H9 (cell line): ENCODE measurements around the gene CACNB4. TPM values are rescaled to one million over a fixed set of nuclear protein-coding genes. Genes with fewer than 3 reads are reported as not detected.

Experiments
- DNase-seq: peaks from one replicate; pipeline ENCODE4 v3.0.0-alpha.2; 2017
- H2AFZ ChIP-seq: one replicate; pipeline ENCODE4 v1.6.1; 2013; ENCODE audit warnings: mild to moderate bottlenecking, low read length, control low read depth, moderate library complexity
- H2AK5ac ChIP-seq: 2 replicates; pipeline ENCODE4 v1.6.1; 2013; ENCODE audit warnings: low read length, control low read depth, mixed read lengths; ENCODE audit not compliant: insufficient read length
- H2BK120ac ChIP-seq: one replicate; pipeline ENCODE4 v1.6.1; 2013; ENCODE audit warnings: low read depth, mild to moderate bottlenecking, low read length, control low read depth, inconsistent platforms; ENCODE audit not compliant: poor library complexity, severe bottlenecking
- H2BK12ac ChIP-seq: 2 replicates; pipeline ENCODE4 v1.6.1; 2013; ENCODE audit warnings: low read length, control low read depth, mixed read lengths, low read depth; ENCODE audit not compliant: insufficient read length
- H2BK15ac ChIP-seq: 2 replicates; pipeline ENCODE4 v1.6.1; 2013; ENCODE audit warnings: low read depth, low read length, control low read depth
- H2BK20ac ChIP-seq: one replicate; pipeline ENCODE4 v1.6.1; 2013; ENCODE audit warnings: low read depth, mild to moderate bottlenecking, low read length, control low read depth, inconsistent platforms; ENCODE audit not compliant: poor library complexity, severe bottlenecking
- H2BK5ac ChIP-seq: 2 replicates; pipeline ENCODE4 v1.6.1; 2013; ENCODE audit warnings: low read length, control low read depth, mixed read lengths; ENCODE audit not compliant: insufficient read length
- H3K14ac ChIP-seq: 2 replicates; pipeline ENCODE4 v1.6.1; 2013; ENCODE audit warnings: low read length, control low read depth; ENCODE audit not compliant: insufficient read depth
- H3K18ac ChIP-seq: 2 replicates; pipeline ENCODE4 v1.6.1; 2013; ENCODE audit warnings: low read depth, mild to moderate bottlenecking, mixed read lengths, low read length, control low read depth; ENCODE audit not compliant: insufficient read length
- H3K23ac ChIP-seq: 2 replicates; pipeline ENCODE4 v1.6.1; 2013; ENCODE audit warnings: low read length, control low read depth, mixed read lengths, low read depth; ENCODE audit not compliant: insufficient read length
- H3K23me2 ChIP-seq: 2 replicates; pipeline ENCODE4 v1.6.1; 2013; ENCODE audit warnings: low read depth, mild to moderate bottlenecking, mixed read lengths, low read length, control low read depth; ENCODE audit not compliant: insufficient read length, poor library complexity, severe bottlenecking
- H3K27ac ChIP-seq: 2 replicates; pipeline ENCODE4 v1.5.1; 2013; ENCODE audit warnings: low read length, control low read depth, mixed read lengths, low read depth; ENCODE audit not compliant: insufficient read length
- H3K27me3 ChIP-seq: 2 replicates; pipeline ENCODE4 v1.6.1; 2013; ENCODE audit warnings: low read length, control low read depth, inconsistent platforms; ENCODE audit not compliant: insufficient read depth
- H3K4ac ChIP-seq: 2 replicates; pipeline ENCODE4 v1.6.1; 2013; ENCODE audit warnings: low read depth, mild to moderate bottlenecking, control low read depth, inconsistent platforms, low read length, moderate library complexity
- H3K4me1 ChIP-seq: 2 replicates; pipeline ENCODE4 v1.6.1; 2013; ENCODE audit warnings: low read length, control low read depth, inconsistent platforms; ENCODE audit not compliant: insufficient read depth
- H3K4me2 ChIP-seq: 2 replicates; pipeline ENCODE4 v1.6.1; 2013; ENCODE audit warnings: low read length, control low read depth, mixed read lengths; ENCODE audit not compliant: insufficient read length, insufficient read depth
- H3K56ac ChIP-seq: 2 replicates; pipeline ENCODE4 v1.6.1; 2013; ENCODE audit warnings: low read depth, mild to moderate bottlenecking, mixed read lengths, low read length, control low read depth; ENCODE audit not compliant: insufficient read length
- H3K79me1 ChIP-seq: 2 replicates; pipeline ENCODE4 v1.6.1; 2013; ENCODE audit warnings: low read depth, mild to moderate bottlenecking, moderate library complexity, low read length, control low read depth, inconsistent platforms; ENCODE audit not compliant: insufficient read depth, poor library complexity, severe bottlenecking
- H3K79me2 ChIP-seq: 2 replicates; pipeline ENCODE4 v1.6.1; 2013; ENCODE audit warnings: low read length, control low read depth, inconsistent platforms; ENCODE audit not compliant: insufficient read depth
- H3K9ac ChIP-seq: 2 replicates; pipeline ENCODE4 v1.6.1; 2013; ENCODE audit warnings: low read length, control low read depth, mixed read lengths; ENCODE audit not compliant: insufficient read length; ENCODE audit errors: extremely low read depth
- H3K9me3 ChIP-seq: one replicate; pipeline ENCODE4 v1.6.1; 2013; ENCODE audit warnings: low read depth, low read length, inconsistent platforms; ENCODE audit not compliant: control insufficient read depth
- H3T11ph ChIP-seq: one replicate; pipeline ENCODE4 v1.6.1; 2013; ENCODE audit warnings: mild to moderate bottlenecking, low read length, control low read depth, inconsistent platforms
- H4K20me1 ChIP-seq: one replicate; pipeline ENCODE4 v1.6.1; 2013; ENCODE audit not compliant: control insufficient read depth, insufficient read length, insufficient read depth
- H4K5ac ChIP-seq: 2 replicates; pipeline ENCODE4 v1.6.1; 2013; ENCODE audit warnings: low read depth, mild to moderate bottlenecking, mixed read lengths, low read length, control low read depth; ENCODE audit not compliant: insufficient read length
- H4K8ac ChIP-seq: replicated peaks from 2 replicates; pipeline ENCODE4 v1.6.1; 2013; ENCODE audit warnings: low read length, control low read depth, mixed read lengths, low read depth; ENCODE audit not compliant: insufficient read length
- H4K91ac ChIP-seq: 2 replicates; pipeline ENCODE4 v1.6.1; 2013; ENCODE audit warnings: low read depth, mild to moderate bottlenecking, moderate library complexity, mixed read lengths, low read length, control low read depth; ENCODE audit not compliant: insufficient read length
- H3K27ac Mint-ChIP-seq, 3 experiments: 2 replicates in 2 of 3; 3 replicates in 1 of 3; pipeline ENCODE4 v1.8.0; 2020 to 2021; ENCODE audit warnings: mixed read lengths in 3 of 3, mild to moderate bottlenecking in 1 of 3, moderate library complexity in 1 of 3
- H3K27me3 Mint-ChIP-seq: 2 replicates; pipeline ENCODE4 v1.8.0; 2021; ENCODE audit warnings: low read depth, mild to moderate bottlenecking, moderate library complexity, mixed read lengths
- H3K36me3 Mint-ChIP-seq, 3 experiments: 2 replicates in 2 of 3; 3 replicates in 1 of 3; pipeline ENCODE4 v1.8.0; 2020 to 2021; ENCODE audit warnings: low read depth in 3 of 3, mixed read lengths in 3 of 3; ENCODE audit not compliant: insufficient read depth in 1 of 3
- H3K4me1 Mint-ChIP-seq, 2 experiments: 2 replicates each; pipeline ENCODE4 v1.8.0; 2020; ENCODE audit warnings: mixed read lengths in 2 of 2
- H3K4me3 Mint-ChIP-seq, 2 experiments: 2 replicates in 1 of 2; 3 replicates in 1 of 2; pipeline ENCODE4 v1.8.0; 2020 to 2021; ENCODE audit warnings: mild to moderate bottlenecking in 2 of 2, mixed read lengths in 2 of 2, moderate library complexity in 1 of 2
- H3K9me3 Mint-ChIP-seq, 2 experiments: 2 replicates in 1 of 2; 3 replicates in 1 of 2; pipeline ENCODE4 v1.8.0; 2020; ENCODE audit warnings: mild to moderate bottlenecking in 2 of 2, mixed read lengths in 2 of 2, moderate library complexity in 1 of 2
- WGBS: extraction: QIAGEN DNeasy Blood & Tissue Kit; methylation state at CpG from one replicate; pipeline ENCODE4 v1.1.7; 2013; ENCODE audit warnings: missing lambda C conversion rate, low lambda C conversion rate, mixed read lengths; ENCODE audit not compliant: insufficient read length; ENCODE audit errors: extremely low coverage; 5-methylcytosine and 5-hydroxymethylcytosine counted together
- total RNA-seq: library from RNA; stranded (reverse); gene quantifications from 2 replicates; pipeline ENCODE4 v1.2.1, GENCODE V29; 2021
- TF ChIP-seq, protein P1 (sequence below): fragments of 200-600 bp; sonication (generic); conservative IDR thresholded peaks from 3 replicates; pipeline ENCODE4 v1.8.0; 2021; ENCODE audit warnings: antibody characterized with exemption, mild to moderate bottlenecking

The CACNB4 gene
- total RNA-seq, 1 experiment from 2014 or later, result 1.4 TPM

DNA sequence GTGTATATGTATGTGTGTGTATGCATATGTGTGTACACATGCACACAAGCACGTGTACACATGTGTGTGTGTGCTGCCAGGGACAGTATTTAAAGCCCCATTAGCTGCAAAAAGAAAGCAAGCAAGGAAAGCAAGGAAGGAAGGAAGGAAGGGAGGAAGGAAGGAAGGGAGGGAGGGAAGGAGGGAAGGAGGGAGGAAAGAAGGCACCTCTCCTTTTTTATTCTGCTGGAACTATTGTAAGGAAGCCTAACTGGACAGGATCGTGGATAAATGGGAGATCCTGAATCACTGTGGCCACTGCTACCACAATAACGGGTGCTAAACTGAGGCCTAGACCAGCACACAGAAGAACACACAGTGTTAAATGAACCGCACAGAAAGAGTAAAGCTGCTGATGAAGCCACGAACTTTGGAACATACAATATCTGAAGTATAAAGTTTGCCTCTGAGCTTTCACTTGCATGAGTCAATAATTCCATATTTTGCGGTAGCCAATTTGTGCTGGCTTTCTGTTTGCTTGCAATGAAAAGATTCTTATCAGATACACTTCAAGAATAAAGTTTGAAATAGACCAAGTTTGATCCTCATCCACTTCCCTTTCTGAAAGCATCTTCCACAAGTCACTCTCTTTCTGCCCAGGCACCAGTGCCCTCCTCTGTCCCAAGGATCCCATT is 15.5 kb downstream of the CACNB4 start:
- no peak overlapping the region for H3K14ac ChIP-seq

More for the DNA sequence above, 15.5 kb downstream of the CACNB4 start:
- no peaks in the 10 kb centered on the region for H3K27me3 ChIP-seq
- no peaks in the 10 kb centered on the region for H4K20me1 ChIP-seq
- Mint-ChIP-seq H3K36me3 (no peaks in the 10 kb centered on the region; a peak in 1 of 7 replicates), H3K4me3 (no peak overlapping the region), H3K9me3 (no peaks in the 10 kb centered on the region), H3K4me1 (no peaks in the 10 kb centered on the region), H3K27me3 (no peaks in the 10 kb centered on the region; the same call in 1 of the 2 replicates), H3K27ac (no peak overlapping the region)
- no peak for DNase-seq
- H2BK120ac ChIP-seq, result no peak overlapping the region
- H3K9me3 ChIP-seq, result no peaks in the 10 kb centered on the region
- H3K4me2 ChIP-seq, result no peak overlapping the region
- H3K79me1 ChIP-seq, result no peaks in the 10 kb centered on the region
- no peak overlapping the region for H3K4ac ChIP-seq
- no peak overlapping the region for H4K5ac ChIP-seq
- TF ChIP-seq, protein P1, sequence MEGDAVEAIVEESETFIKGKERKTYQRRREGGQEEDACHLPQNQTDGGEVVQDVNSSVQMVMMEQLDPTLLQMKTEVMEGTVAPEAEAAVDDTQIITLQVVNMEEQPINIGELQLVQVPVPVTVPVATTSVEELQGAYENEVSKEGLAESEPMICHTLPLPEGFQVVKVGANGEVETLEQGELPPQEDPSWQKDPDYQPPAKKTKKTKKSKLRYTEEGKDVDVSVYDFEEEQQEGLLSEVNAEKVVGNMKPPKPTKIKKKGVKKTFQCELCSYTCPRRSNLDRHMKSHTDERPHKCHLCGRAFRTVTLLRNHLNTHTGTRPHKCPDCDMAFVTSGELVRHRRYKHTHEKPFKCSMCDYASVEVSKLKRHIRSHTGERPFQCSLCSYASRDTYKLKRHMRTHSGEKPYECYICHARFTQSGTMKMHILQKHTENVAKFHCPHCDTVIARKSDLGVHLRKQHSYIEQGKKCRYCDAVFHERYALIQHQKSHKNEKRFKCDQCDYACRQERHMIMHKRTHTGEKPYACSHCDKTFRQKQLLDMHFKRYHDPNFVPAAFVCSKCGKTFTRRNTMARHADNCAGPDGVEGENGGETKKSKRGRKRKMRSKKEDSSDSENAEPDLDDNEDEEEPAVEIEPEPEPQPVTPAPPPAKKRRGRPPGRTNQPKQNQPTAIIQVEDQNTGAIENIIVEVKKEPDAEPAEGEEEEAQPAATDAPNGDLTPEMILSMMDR, result no peak
- no peak overlapping the region for H2BK5ac ChIP-seq
- H3T11ph ChIP-seq, result no peak overlapping the region
- H4K8ac ChIP-seq, result no peak overlapping the region
- no CpG with 5 or more reads among the region's 6 CpGs for WGBS
- no peaks in the 10 kb centered on the region for H3K4me1 ChIP-seq
- H3K56ac ChIP-seq, result no peak overlapping the region
- no peak overlapping the region for H2BK20ac ChIP-seq
- no peak overlapping the region for H3K27ac ChIP-seq
- no peak overlapping the region for H3K18ac ChIP-seq
- H2AFZ ChIP-seq, result no peak overlapping the region
- H4K91ac ChIP-seq, result no peak overlapping the region
- no peak overlapping the region for H2AK5ac ChIP-seq
- no peak overlapping the region for H2BK12ac ChIP-seq
- H3K79me2 ChIP-seq, result no peaks in the 10 kb centered on the region
- no peaks in the 10 kb centered on the region for H3K23me2 ChIP-seq
- no peak overlapping the region for H2BK15ac ChIP-seq
- H3K9ac ChIP-seq, result no peak overlapping the region
- H3K23ac ChIP-seq, result no peak overlapping the region
